Femur (tissue), 1 donor: ENCODE data around the gene VWA5B2.
"Not testable (repeated sequence)": the region's sequence is repeated elsewhere in the genome, so short reads cannot be mapped to it uniquely, and the experiment has no call there.

ENCODE experiments used
- DNase-seq: peaks from one replicate; pipeline ENCODE4 v3.0.0-alpha.2; 2017

Gene VWA5B2

GRCh38 chr3:184248454-184249411, 19.3 kb downstream of the VWA5B2 start, which contains the start of gene ALG3:
TSS of gene ALG3 (minus strand) at chr3:184248962. CDS start at chr3:184248940, 22 bp downstream.
- peak; percentile 90 for DNase-seq

- peak; percentile 97 for DNase-seq
Observed at GRCh38 chr3:184249412-184250166, 20.2 kb downstream of the VWA5B2 start, which contains the start of gene EEF1AKMT4. TSS of gene EEF1AKMT4 (plus strand) at chr3:184249672. CDS start at chr3:184249695, 23 bp downstream.

GRCh38 chr3:184250167-184250828, 20.9 kb downstream of the VWA5B2 start:
- DNase-seq = peak; percentile 74

- no peak for DNase-seq
Observed at GRCh38 chr3:184255291-184256039, 26.1 kb downstream of the VWA5B2 start.

- DNase-seq = no peak
Observed at GRCh38 chr3:184257083-184257915, 27.9 kb downstream of the VWA5B2 start.

GRCh38 chr3:184258926-184259325, 29.5 kb downstream of the VWA5B2 start:
- no peak for DNase-seq

- no peak for DNase-seq
Observed at GRCh38 chr3:184259396-184259877, 30.1 kb downstream of the VWA5B2 start.

- DNase-seq = peak; percentile 51
Observed at GRCh38 chr3:184259878-184260723, 30.7 kb downstream of the VWA5B2 start.

GRCh38 chr3:184260724-184261269, 31.4 kb downstream of the VWA5B2 start:
- no peak for DNase-seq

GRCh38 chr3:184261270-184261853, 32.0 kb downstream of the VWA5B2 start, which contains the start of gene CAMK2N2:
TSS of gene CAMK2N2 (minus strand) at chr3:184261553. CDS start at chr3:184261285, 268 bp downstream.
- DNase-seq = no peak

GRCh38 chr3:184261854-184262763, 32.7 kb downstream of the VWA5B2 start:
- no peak for DNase-seq

- DNase-seq = no peak
Observed at GRCh38 chr3:184262764-184263179, 33.4 kb downstream of the VWA5B2 start.

GRCh38 chr3:184267249-184267648, 37.9 kb downstream of the VWA5B2 start:
- not testable (repeated sequence) for DNase-seq

GRCh38 chr3:184272269-184272668, 42.9 kb downstream of the VWA5B2 start:
- no peak for DNase-seq

GRCh38 chr3:184275381-184275701, 46.0 kb downstream of the VWA5B2 start:
- DNase-seq = no peak

GRCh38 chr3:184275961-184276910, 46.9 kb downstream of the VWA5B2 start, which contains the start of gene ECE2:
TSS of gene ECE2 (plus strand) at chr3:184276022. CDS start at chr3:184276154, 132 bp downstream.
- no peak for DNase-seq

GRCh38 chr3:184277366-184277765, 48.0 kb downstream of the VWA5B2 start:
- no peak for DNase-seq
